SK-N-SH (cell line): Measurements from ENCODE around the gene PDE4DIP. TPM values are rescaled to one million over a fixed set of nuclear protein-coding genes. Genes with fewer than 3 reads are reported as not detected.
"Not testable (repeated sequence)": the region's sequence is repeated elsewhere in the genome, so short reads cannot be mapped to it uniquely, and the experiment has no call there.

Experiments used
- CTCF ChIA-PET: fragments of 300-600, 350-600 bp; formaldehyde crosslinking; extraction: SDS; loops from one replicate; lab custom pipeline; 2021; lab: Yijun Ruan, JAX
- POLR2A ChIA-PET: fragments of 350-600 bp; sonication (Branson Sonifier 250); formaldehyde crosslinking; extraction: SDS; loops from one replicate; lab custom pipeline; 2020; ENCODE audit warnings: antibody characterized with exemption, inconsistent platforms; lab: Yijun Ruan, JAX
- DNase-seq: peaks from one replicate; pipeline ENCODE4 v3.0.0; 2012
- H2AFZ ChIP-seq: fragments of 200-600 bp; sonication (generic); 2 replicates; pipeline ENCODE4 v1.8.1; 2016; ENCODE audit warnings: antibody characterized with exemption, mild to moderate bottlenecking, low read depth
- H3F3A ChIP-seq: fragments of 200-600 bp; sonication (generic); replicated peaks from 2 replicates; pipeline ENCODE3; 2016; ENCODE audit warnings: antibody characterized with exemption, mild to moderate bottlenecking; ENCODE audit not compliant: insufficient read depth
- H3K27ac ChIP-seq, 2 experiments: fragments of 200-500 bp in 1 of 2; fragments of 200-600 bp in 1 of 2; sonication (Bioruptor generic) in 1 of 2; sonication (generic), shearing (Covaris generic) in 1 of 2; 2 replicates each; pipeline versions ENCODE4 v1.5.1 to v1.6.1; 2014 to 2016; ENCODE audit warnings: low read depth in 2 of 2, inconsistent platforms in 1 of 2, low read length in 1 of 2, mild to moderate bottlenecking in 1 of 2, mixed read lengths in 1 of 2
- H3K27me3 ChIP-seq: fragments of 200-600 bp; sonication (generic), shearing (Covaris generic); 2 replicates; pipeline ENCODE4 v1.6.1; 2016; ENCODE audit warnings: mixed run types; ENCODE audit not compliant: insufficient read depth
- H3K36me3 ChIP-seq, 2 experiments: fragments of 200-500 bp in 1 of 2; fragments of 200-600 bp in 1 of 2; sonication (Bioruptor generic) in 1 of 2; sonication (generic) in 1 of 2; replicated peaks in 1 of 2; 2 replicates each; pipeline versions ENCODE3 to v1.5.1; 2014 to 2016; ENCODE audit warnings: low read length in 1 of 2, mild to moderate bottlenecking in 1 of 2; ENCODE audit not compliant: insufficient read depth in 2 of 2, control insufficient read depth in 1 of 2
- H3K4me1 ChIP-seq, 2 experiments: fragments of 200-500 bp in 1 of 2; fragments of 200-600 bp in 1 of 2; sonication (Bioruptor generic) in 1 of 2; sonication (generic), shearing (Covaris generic) in 1 of 2; 2 replicates each; pipeline versions ENCODE4 v1.5.1 to v1.6.1; 2014 to 2016; ENCODE audit warnings: low read depth in 1 of 2, low read length in 1 of 2, mixed run types in 1 of 2; ENCODE audit not compliant: insufficient read depth in 2 of 2, control insufficient read depth in 1 of 2
- H3K4me2 ChIP-seq: fragments of 200-600 bp; sonication (generic), shearing (Covaris generic); 2 replicates; pipeline ENCODE4 v1.6.1; 2017; ENCODE audit warnings: mixed run types
- H3K4me3 ChIP-seq, 2 experiments: fragments of 200-500 bp in 1 of 2; fragments of 200-600 bp in 1 of 2; sonication (Bioruptor generic) in 1 of 2; sonication (generic), shearing (Covaris generic) in 1 of 2; 2 replicates each; pipeline versions ENCODE4 v1.5.1 to v1.8.1; 2014 to 2016; ENCODE audit warnings: low read depth in 2 of 2, inconsistent platforms in 1 of 2, low read length in 1 of 2, mild to moderate bottlenecking in 1 of 2, mixed read lengths in 1 of 2, moderate library complexity in 1 of 2
- H3K79me2 ChIP-seq: fragments of 200-600 bp; sonication (generic); 2 replicates; pipeline ENCODE4 v1.8.1; 2017; ENCODE audit warnings: mild to moderate bottlenecking; ENCODE audit not compliant: insufficient read depth
- H3K9ac ChIP-seq: fragments of 200-600 bp; sonication (generic); 2 replicates; pipeline ENCODE4 v1.6.1; 2017; ENCODE audit warnings: mixed run types
- H3K9me2 ChIP-seq: fragments of 200-600 bp; sonication (generic); 2 replicates; pipeline ENCODE4 v1.6.1; 2017; ENCODE audit warnings: mixed run types
- H3K9me3 ChIP-seq: fragments of 200-600 bp; sonication (generic); 2 replicates; pipeline ENCODE4 v1.6.1; 2017; ENCODE audit warnings: mixed run types, mild to moderate bottlenecking, moderate library complexity
- H4K20me1 ChIP-seq: fragments of 200-600 bp; sonication (generic); 2 replicates; pipeline ENCODE4 v1.6.1; 2017; ENCODE audit warnings: mild to moderate bottlenecking, mixed run types; ENCODE audit not compliant: insufficient read depth
- WGBS: methylation state at CpG from one replicate; pipeline ENCODE4 v1.1.6; 2017; ENCODE audit warnings: low lambda C conversion rate; 5-methylcytosine and 5-hydroxymethylcytosine counted together
- polyA plus RNA-seq, 3 experiments: library from polyadenylated mRNA; depleted of rRNA; stranded (reverse); fragments of >200 nt; gene quantifications; 2 replicates each; pipeline ENCODE4 v1.2.3, GENCODE V29; 2012

The PDE4DIP gene
- 28.7 and 36.4 TPM in 2 replicates for polyA plus RNA-seq (2012; rRNA removed)
- 22.6 and 24.9 TPM in 2 replicates for polyA plus RNA-seq (2012; cell fraction: cytosol; rRNA removed)
- 79.0 and 109 TPM in 2 replicates for polyA plus RNA-seq (2012; cell fraction: nucleus; rRNA removed)

DNA sequence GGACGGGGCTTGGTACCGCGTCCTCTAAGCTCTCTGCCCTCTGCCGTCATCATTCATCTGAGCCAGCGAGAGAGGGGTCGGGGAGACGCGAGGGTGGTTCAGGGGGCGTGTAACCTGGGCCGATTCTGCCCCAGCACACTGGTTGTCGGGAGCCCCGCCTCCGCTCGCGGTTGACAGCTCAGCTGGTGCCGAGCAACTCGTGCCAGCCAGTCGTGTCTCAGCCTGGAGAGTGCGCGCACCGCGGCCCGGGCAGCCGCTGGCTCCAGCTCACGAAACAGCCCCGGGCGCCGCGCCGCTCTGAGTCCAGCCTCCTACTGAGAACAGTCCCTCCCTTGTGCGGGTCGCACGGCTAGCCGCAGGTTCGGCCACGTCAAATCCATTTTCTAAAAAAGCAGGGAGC, at the start of gene PDE4DIP:
TSS of gene PDE4DIP (plus strand) at position 209 of the 400 bp plus-strand sequence. CDS start 347 bp downstream, outside the sequence.
- H3K9ac ChIP-seq, H3K4me2 ChIP-seq, CTCF ChIA-PET, H3K27me3 ChIP-seq, H3K27ac ChIP-seq, POLR2A ChIA-PET, H3K79me2 ChIP-seq, H4K20me1 ChIP-seq, H3K4me3 ChIP-seq, H3K9me2 ChIP-seq, H3K36me3 ChIP-seq, H3K9me3 ChIP-seq, H3F3A ChIP-seq, H2AFZ ChIP-seq, H3K4me1 ChIP-seq, DNase-seq: not testable (repeated sequence)
- WGBS: no CpG with 5 or more reads among the region's 36 CpGs

- H3K9me3 ChIP-seq, H2AFZ ChIP-seq, H3K79me2 ChIP-seq, H3K36me3 ChIP-seq, CTCF ChIA-PET, H3K9me2 ChIP-seq, DNase-seq, H3K27me3 ChIP-seq, POLR2A ChIA-PET, H3F3A ChIP-seq, H3K27ac ChIP-seq, H3K4me1 ChIP-seq, H4K20me1 ChIP-seq, H3K4me3 ChIP-seq, H3K4me2 ChIP-seq, H3K9ac ChIP-seq: not testable (repeated sequence)
- WGBS: no CpG with 5 or more reads among the region's 50 CpGs
These were observed 35.8 kb upstream of the PDE4DIP start for GRCh38 chr1:148808268-148808928.

- WGBS: no CpG with 5 or more reads among the region's 6 CpGs
- H3K4me2 ChIP-seq, H3K9ac ChIP-seq, H3K9me3 ChIP-seq, H3K79me2 ChIP-seq, H3K9me2 ChIP-seq, CTCF ChIA-PET, H3K4me1 ChIP-seq, H4K20me1 ChIP-seq, H3K27me3 ChIP-seq, H3F3A ChIP-seq, H3K4me3 ChIP-seq, H3K27ac ChIP-seq, H2AFZ ChIP-seq, POLR2A ChIA-PET, DNase-seq, H3K36me3 ChIP-seq: not testable (repeated sequence)
These were observed 35.3 kb upstream of the PDE4DIP start for GRCh38 chr1:148808929-148809283.

- H3K79me2 ChIP-seq, POLR2A ChIA-PET, DNase-seq, H3K9ac ChIP-seq, H4K20me1 ChIP-seq, H3K9me3 ChIP-seq, H3K4me2 ChIP-seq, H3K36me3 ChIP-seq, H2AFZ ChIP-seq, H3F3A ChIP-seq, CTCF ChIA-PET, H3K9me2 ChIP-seq, H3K4me3 ChIP-seq, H3K27ac ChIP-seq, H3K27me3 ChIP-seq, H3K4me1 ChIP-seq: not testable (repeated sequence)
- WGBS: 80% methylated on average over 1 of the region's 7 CpGs
These were observed 22.0 kb upstream of the PDE4DIP start for GRCh38 chr1:148822180-148822579.

DNA sequence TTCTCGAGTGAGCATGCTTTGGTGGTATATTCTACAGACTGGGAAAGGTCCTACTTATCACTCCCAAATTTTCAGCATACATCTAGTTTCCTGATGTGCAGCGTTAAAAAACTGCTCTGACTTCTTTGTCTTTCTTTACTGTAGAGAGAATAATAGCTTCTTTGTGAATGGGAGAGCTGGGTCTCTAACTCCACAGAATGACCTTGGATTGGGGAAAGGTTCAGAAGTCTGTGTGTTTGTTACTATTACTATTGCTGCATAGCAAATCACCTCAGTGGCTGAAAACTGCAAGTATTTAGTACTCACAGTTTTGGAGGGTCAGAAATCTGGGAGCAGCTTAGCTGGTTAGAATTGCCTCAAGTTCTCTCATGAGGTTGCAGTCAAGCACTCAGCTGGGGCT, 20.4 kb upstream of the PDE4DIP start:
- H3K36me3 ChIP-seq, POLR2A ChIA-PET, H3K9me3 ChIP-seq, H3K79me2 ChIP-seq, DNase-seq, H3K27me3 ChIP-seq, H3K9me2 ChIP-seq, H3F3A ChIP-seq, H3K4me1 ChIP-seq, H2AFZ ChIP-seq, CTCF ChIA-PET, H4K20me1 ChIP-seq, H3K27ac ChIP-seq, H3K4me3 ChIP-seq, H3K4me2 ChIP-seq, H3K9ac ChIP-seq: not testable (repeated sequence)
- WGBS: 17% methylated on average over 1 of the region's 2 CpGs

DNA sequence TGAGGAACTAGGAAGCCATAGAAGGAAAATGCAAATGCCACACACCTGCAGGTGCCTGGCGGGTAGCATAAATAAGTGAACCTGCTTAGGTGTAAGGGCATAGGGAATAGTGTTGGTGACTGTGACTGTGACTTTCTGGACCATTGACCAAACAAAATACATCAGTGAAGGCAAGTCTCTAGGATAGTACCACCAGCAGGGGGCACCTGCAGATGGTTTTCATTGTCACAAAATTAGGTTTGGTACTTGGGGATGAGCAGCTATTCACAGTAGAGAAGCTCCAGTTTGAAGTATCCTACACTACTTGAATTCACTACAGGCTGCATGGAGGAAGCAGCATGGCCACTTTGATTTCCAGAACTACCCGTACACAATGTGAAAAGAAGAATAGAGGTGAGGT, 19.2 kb upstream of the PDE4DIP start:
- no CpG with 5 or more reads among the region's 2 CpGs for WGBS
- DNase-seq, H3K36me3 ChIP-seq, H3K27ac ChIP-seq, CTCF ChIA-PET, H3K9me2 ChIP-seq, H3K4me1 ChIP-seq, POLR2A ChIA-PET, H3K9me3 ChIP-seq, H3K27me3 ChIP-seq, H3K4me3 ChIP-seq, H3K4me2 ChIP-seq, H3F3A ChIP-seq, H4K20me1 ChIP-seq, H3K9ac ChIP-seq, H2AFZ ChIP-seq, H3K79me2 ChIP-seq: not testable (repeated sequence)
